Neural cell (in vitro differentiated cells): ENCODE results near the gene GRB2. TPM values are rescaled to one million over a fixed set of nuclear protein-coding genes. Genes with fewer than 3 reads are reported as not detected.

Source experiments
- H2AFZ ChIP-seq: fragments of 200-600, 300-800 bp; sonication (generic), shearing (Covaris generic); 2 replicates; pipeline ENCODE4 v1.6.0; 2014; ENCODE audit warnings: low read depth, mild to moderate bottlenecking, antibody characterized with exemption, low read length, moderate library complexity
- H3F3A ChIP-seq: fragments of 200-600 bp; shearing (Covaris generic); 2 replicates; pipeline ENCODE4 v1.6.1; 2016; ENCODE audit warnings: mild to moderate bottlenecking, moderate library complexity, mixed read lengths, antibody characterized with exemption, low read length; ENCODE audit not compliant: insufficient read depth, poor library complexity, severe bottlenecking
- H3K27ac ChIP-seq: fragments of 200-600, 300-800 bp; sonication (generic), shearing (Covaris generic); 2 replicates; pipeline ENCODE4 v1.5.1; 2014; ENCODE audit warnings: mild to moderate bottlenecking, low read length, moderate library complexity
- H3K27me3 ChIP-seq: fragments of 300-800, 200-600 bp; sonication (generic), shearing (Covaris generic); 2 replicates; pipeline ENCODE4 v1.6.0; 2014; ENCODE audit warnings: mild to moderate bottlenecking, low read depth, low read length, moderate library complexity; ENCODE audit not compliant: insufficient read depth
- H3K36me3 ChIP-seq: fragments of 300-800, 200-600 bp; sonication (generic), shearing (Covaris generic); 2 replicates; pipeline ENCODE4 v1.5.1; 2014; ENCODE audit warnings: mild to moderate bottlenecking, antibody characterized with exemption, low read length, moderate library complexity; ENCODE audit not compliant: insufficient read depth
- H3K4me2 ChIP-seq: fragments of 300-800, 200-600 bp; sonication (generic), shearing (Covaris generic); 2 replicates; pipeline ENCODE4 v1.6.0; 2014; ENCODE audit warnings: mild to moderate bottlenecking, low read length
- H3K4me3 ChIP-seq: fragments of 300-800, 200-600 bp; sonication (generic), shearing (Covaris generic); 2 replicates; pipeline ENCODE4 v1.5.1; 2014; ENCODE audit warnings: mild to moderate bottlenecking, low read length, moderate library complexity
- H3K79me2 ChIP-seq: fragments of 200-600 bp; shearing (Covaris generic); replicated peaks from 2 replicates; pipeline ENCODE4 v1.6.0; 2014; ENCODE audit warnings: mild to moderate bottlenecking, low read length, moderate library complexity; ENCODE audit not compliant: insufficient read depth
- H3K9ac ChIP-seq: fragments of 300-800, 200-600 bp; sonication (generic), shearing (Covaris generic); 2 replicates; pipeline ENCODE4 v1.6.1; 2016; ENCODE audit warnings: mild to moderate bottlenecking, low read length, mixed read lengths
- H3K9me2 ChIP-seq: fragments of 200-600 bp; shearing (Covaris generic); 2 replicates; pipeline ENCODE4 v1.6.1; 2016; ENCODE audit warnings: mild to moderate bottlenecking, low read length, mixed read lengths; ENCODE audit not compliant: insufficient read depth
- H3K9me3 ChIP-seq: fragments of 200-600, 300-800 bp; sonication (generic), shearing (Covaris generic); 2 replicates; pipeline ENCODE4 v1.6.1; 2016; ENCODE audit warnings: mild to moderate bottlenecking, mixed run types, low read length, moderate library complexity, mixed read lengths
- H4K20me1 ChIP-seq: fragments of 200-600 bp; shearing (Covaris generic); 2 replicates; pipeline ENCODE4 v1.6.1; 2016; ENCODE audit warnings: mild to moderate bottlenecking, mixed run types; ENCODE audit not compliant: insufficient read depth
- EP300 ChIP-seq: fragments of 450-650 bp; conservative IDR thresholded peaks from 2 replicates; pipeline ENCODE4 v1.6.1; 2014; ENCODE audit warnings: antibody characterized with exemption, mild to moderate bottlenecking, moderate library complexity; ENCODE audit not compliant: poor library complexity, severe bottlenecking
- EZH2 ChIP-seq: fragments of 200-600, 300-800 bp; shearing (Covaris generic), sonication (generic); IDR thresholded peaks from 2 replicates; pipeline ENCODE4 v1.6.1; 2014; ENCODE audit warnings: antibody characterized with exemption, low read length, borderline replicate concordance, mild to moderate bottlenecking; ENCODE audit not compliant: insufficient read depth, poor library complexity, severe bottlenecking
- MXI1 ChIP-seq: fragments of 450-650 bp; conservative IDR thresholded peaks from 2 replicates; pipeline ENCODE4 v1.6.1; 2014; ENCODE audit warnings: antibody characterized with exemption, mild to moderate bottlenecking; ENCODE audit not compliant: poor library complexity, severe bottlenecking
- POLR2AphosphoS5 ChIP-seq: IDR thresholded peaks from 2 replicates; pipeline ENCODE4 v1.6.1; 2012
- RAD21 ChIP-seq: fragments of 450-650 bp; conservative IDR thresholded peaks from 2 replicates; pipeline ENCODE4 v1.6.1; 2014; ENCODE audit warnings: antibody characterized with exemption, mild to moderate bottlenecking, moderate library complexity
- SMC3 ChIP-seq: fragments of 450-650 bp; conservative IDR thresholded peaks from 2 replicates; pipeline ENCODE4 v1.6.1; 2014; ENCODE audit warnings: antibody characterized with exemption, mild to moderate bottlenecking, moderate library complexity; ENCODE audit not compliant: poor library complexity
- TAF1 ChIP-seq: IDR thresholded peaks from 2 replicates; pipeline ENCODE4 v1.6.1; 2012; ENCODE audit warnings: low read depth
- polyA plus RNA-seq: library from polyadenylated mRNA; depleted of rRNA; stranded (reverse); fragments of >200 nt; gene quantifications from 2 replicates; pipeline ENCODE4 v1.2.3, GENCODE V29; 2014
- TF ChIP-seq, protein P1 (sequence below): IDR thresholded peaks from 2 replicates; pipeline ENCODE4 v1.6.1; 2012; ENCODE audit warnings: borderline replicate concordance
- TF ChIP-seq, protein P2 (sequence below): fragments of 450-650 bp; IDR thresholded peaks from 2 replicates; pipeline ENCODE4 v1.5.1; 2014; ENCODE audit warnings: antibody characterized with exemption, mild to moderate bottlenecking, moderate library complexity; ENCODE audit not compliant: poor library complexity, severe bottlenecking

The GRB2 gene
- polyA plus RNA-seq, 1 donor from 2014 or later: 134 TPM

DNA sequence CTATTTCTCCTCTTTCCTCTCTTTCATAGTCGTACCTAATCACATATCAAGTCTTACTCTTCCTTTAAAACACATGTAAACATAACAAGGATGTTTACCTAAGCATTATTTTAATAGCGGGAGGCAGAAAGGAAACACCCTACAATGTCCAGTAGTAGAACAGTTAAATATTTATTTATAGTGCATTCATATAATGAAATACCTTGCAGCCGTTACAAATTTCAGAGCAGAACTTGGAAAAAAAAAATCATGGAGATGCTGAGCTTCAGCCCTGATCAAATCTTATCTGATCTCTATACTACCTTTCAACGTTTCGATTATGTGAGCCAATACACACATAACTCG, 39.6 kb downstream of the GRB2 start:
- Histone ChIP-seq H3K9ac (no peak overlapping the region), H3K27me3 (no peaks in the 10 kb centered on the region), H4K20me1 (peaks cover 4% of the 10 kb centered on the region), H3F3A (no peaks in the 10 kb centered on the region), H3K4me3 (no peak overlapping the region), H3K9me3 (no peaks in the 10 kb centered on the region), H3K79me2 (peaks cover 73% of the 10 kb centered on the region), H3K27ac (no peak overlapping the region), H2AFZ (no peak overlapping the region), H3K36me3 (no peaks in the 10 kb centered on the region), H3K9me2 (no peaks in the 10 kb centered on the region), H3K4me2 (no peak overlapping the region)
- no peak for TF ChIP-seq RAD21
- no peak for TF ChIP-seq MXI1
- no peak for TF ChIP-seq EP300
- TF ChIP-seq, protein P1, sequence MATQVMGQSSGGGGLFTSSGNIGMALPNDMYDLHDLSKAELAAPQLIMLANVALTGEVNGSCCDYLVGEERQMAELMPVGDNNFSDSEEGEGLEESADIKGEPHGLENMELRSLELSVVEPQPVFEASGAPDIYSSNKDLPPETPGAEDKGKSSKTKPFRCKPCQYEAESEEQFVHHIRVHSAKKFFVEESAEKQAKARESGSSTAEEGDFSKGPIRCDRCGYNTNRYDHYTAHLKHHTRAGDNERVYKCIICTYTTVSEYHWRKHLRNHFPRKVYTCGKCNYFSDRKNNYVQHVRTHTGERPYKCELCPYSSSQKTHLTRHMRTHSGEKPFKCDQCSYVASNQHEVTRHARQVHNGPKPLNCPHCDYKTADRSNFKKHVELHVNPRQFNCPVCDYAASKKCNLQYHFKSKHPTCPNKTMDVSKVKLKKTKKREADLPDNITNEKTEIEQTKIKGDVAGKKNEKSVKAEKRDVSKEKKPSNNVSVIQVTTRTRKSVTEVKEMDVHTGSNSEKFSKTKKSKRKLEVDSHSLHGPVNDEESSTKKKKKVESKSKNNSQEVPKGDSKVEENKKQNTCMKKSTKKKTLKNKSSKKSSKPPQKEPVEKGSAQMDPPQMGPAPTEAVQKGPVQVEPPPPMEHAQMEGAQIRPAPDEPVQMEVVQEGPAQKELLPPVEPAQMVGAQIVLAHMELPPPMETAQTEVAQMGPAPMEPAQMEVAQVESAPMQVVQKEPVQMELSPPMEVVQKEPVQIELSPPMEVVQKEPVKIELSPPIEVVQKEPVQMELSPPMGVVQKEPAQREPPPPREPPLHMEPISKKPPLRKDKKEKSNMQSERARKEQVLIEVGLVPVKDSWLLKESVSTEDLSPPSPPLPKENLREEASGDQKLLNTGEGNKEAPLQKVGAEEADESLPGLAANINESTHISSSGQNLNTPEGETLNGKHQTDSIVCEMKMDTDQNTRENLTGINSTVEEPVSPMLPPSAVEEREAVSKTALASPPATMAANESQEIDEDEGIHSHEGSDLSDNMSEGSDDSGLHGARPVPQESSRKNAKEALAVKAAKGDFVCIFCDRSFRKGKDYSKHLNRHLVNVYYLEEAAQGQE: no peak
- TF ChIP-seq TAF1: no peak
- no peak for TF ChIP-seq POLR2AphosphoS5
- TF ChIP-seq, protein P2, sequence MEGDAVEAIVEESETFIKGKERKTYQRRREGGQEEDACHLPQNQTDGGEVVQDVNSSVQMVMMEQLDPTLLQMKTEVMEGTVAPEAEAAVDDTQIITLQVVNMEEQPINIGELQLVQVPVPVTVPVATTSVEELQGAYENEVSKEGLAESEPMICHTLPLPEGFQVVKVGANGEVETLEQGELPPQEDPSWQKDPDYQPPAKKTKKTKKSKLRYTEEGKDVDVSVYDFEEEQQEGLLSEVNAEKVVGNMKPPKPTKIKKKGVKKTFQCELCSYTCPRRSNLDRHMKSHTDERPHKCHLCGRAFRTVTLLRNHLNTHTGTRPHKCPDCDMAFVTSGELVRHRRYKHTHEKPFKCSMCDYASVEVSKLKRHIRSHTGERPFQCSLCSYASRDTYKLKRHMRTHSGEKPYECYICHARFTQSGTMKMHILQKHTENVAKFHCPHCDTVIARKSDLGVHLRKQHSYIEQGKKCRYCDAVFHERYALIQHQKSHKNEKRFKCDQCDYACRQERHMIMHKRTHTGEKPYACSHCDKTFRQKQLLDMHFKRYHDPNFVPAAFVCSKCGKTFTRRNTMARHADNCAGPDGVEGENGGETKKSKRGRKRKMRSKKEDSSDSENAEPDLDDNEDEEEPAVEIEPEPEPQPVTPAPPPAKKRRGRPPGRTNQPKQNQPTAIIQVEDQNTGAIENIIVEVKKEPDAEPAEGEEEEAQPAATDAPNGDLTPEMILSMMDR: no peak
- no peak for TF ChIP-seq EZH2
- TF ChIP-seq SMC3: no peak

DNA sequence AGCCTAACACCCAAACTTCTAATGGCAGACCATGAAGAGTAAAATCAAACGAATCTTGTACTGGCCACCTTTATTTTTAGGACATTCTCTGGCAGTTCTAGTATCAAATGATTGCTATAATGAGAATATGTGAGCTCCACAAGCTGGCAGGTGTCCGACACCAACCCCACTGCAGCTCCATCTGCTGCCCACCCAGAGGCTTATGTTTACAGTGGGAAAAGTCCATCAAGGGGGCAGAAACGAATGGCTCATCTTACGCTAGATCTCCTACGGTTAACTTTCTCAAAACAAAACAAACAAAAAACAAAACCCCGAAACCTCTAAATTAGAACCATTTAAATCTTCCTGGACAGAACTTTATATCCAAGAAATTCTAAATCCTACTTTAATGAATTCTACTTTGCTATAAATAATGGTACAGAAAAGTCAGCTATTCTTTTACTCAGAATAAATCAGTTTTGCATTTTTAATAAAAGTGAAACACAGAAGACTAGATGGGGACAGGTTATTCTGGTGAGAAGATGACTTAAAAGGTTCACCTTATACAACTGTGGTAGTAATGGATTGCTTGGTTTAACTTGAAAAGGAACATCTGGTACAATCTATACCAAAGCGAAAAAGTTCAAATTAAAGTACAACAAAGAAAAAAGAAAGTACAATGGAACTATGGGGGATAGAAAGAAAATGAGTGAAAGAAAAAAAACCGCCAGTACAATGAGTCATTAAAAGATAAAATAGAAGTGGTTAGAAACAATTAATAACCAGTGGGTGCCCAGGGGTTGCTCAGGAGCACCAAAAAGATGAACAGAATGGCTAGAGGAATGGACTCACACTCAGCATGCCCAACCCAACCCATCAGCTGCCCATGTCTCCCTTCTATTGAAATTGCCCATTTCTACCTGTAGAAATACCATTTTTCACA, 40.2 kb downstream of the GRB2 start:
- TF ChIP-seq EZH2: no peak
- TF ChIP-seq, protein P1: no peak
- no peak for TF ChIP-seq POLR2AphosphoS5
- no peak for TF ChIP-seq TAF1
- TF ChIP-seq MXI1: no peak
- no peak for TF ChIP-seq RAD21
- no peak for TF ChIP-seq EP300
- no peak for TF ChIP-seq SMC3
- TF ChIP-seq, protein P2: no peak
- Histone ChIP-seq H3K27me3 (no peaks in the 10 kb centered on the region), H3K9me3 (no peaks in the 10 kb centered on the region), H3K4me2 (no peak overlapping the region), H3K4me3 (no peak overlapping the region), H3K36me3 (no peaks in the 10 kb centered on the region), H3K9me2 (no peaks in the 10 kb centered on the region), H3K79me2 (peaks cover 73% of the 10 kb centered on the region), H3K27ac (no peak overlapping the region), H4K20me1 (peaks cover 4% of the 10 kb centered on the region), H2AFZ (no peak overlapping the region), H3K9ac (no peak overlapping the region), H3F3A (no peaks in the 10 kb centered on the region)
